Dedifferentiated amniotic fluid mesenchymal stem cell (primary cell): Measurements from ENCODE around the gene ESR1.
"Not testable (repeated sequence)": the region's sequence is repeated elsewhere in the genome, so short reads cannot be mapped to it uniquely, and the experiment has no call there.

ENCODE experiments used
- DNase-seq: peaks from one replicate; pipeline ENCODE4 v3.0.0-alpha.2; 2016; ENCODE audit errors: extremely low spot score

The ESR1 gene

DNA sequence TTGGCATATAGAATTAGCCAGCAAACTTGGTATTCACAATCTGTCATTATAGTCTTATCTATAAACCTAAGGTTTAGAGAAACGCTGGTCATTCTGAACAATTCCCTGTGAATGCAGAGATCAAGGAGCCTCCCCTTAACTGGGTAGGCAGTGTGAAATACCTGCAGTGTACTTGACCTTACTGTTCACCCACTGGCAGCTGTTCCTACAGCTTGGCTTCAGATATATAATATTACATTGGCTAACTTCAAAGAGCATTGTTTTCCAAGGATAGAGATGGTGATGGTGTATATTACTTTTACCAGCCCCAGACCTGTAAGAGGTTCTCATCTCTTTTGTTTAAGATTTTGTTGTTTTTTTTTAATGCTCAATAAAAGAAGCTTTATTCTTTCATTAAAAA lies 168.3 kb downstream of the ESR1 start:
- no peak for DNase-seq

DNA sequence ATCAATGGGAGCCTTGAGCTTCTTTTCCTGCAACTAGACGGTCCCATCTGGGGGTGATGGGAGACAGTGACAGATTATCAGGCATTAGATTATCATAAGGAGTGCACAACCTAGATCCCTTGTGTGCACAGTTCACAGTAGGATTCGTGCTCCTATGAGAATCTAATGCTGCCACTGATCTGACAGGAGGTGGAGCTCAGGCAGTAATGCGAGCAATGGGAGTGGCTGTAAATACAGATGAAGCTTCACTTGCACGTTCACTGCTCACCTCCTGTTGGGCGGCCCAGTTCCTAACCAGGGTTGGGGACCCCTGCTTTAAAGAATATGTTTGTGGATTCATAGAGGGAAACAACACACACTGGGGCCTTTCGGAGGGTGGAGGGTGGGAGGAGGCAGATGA lies 180.7 kb downstream of the ESR1 start:
- not testable (repeated sequence) for DNase-seq

DNA sequence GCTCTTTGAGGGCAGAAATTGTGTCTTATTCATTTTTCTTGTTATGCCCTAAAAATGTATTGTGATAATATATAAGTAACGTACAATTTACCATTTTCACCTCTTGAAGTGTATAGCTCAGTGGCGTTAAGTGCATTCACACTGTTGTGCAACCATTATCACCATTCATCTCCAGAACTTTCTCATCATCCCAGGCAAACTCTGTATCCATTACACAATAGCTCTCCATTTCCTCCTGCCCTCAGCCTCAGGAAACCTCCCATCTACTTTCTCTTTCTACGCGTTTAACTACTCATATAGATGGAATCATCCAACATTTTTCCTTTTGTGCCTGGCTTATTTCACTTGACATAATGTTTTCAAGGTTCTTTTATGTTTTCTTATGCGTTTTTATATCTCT lies 184.6 kb downstream of the ESR1 start:
- no peak for DNase-seq

DNA sequence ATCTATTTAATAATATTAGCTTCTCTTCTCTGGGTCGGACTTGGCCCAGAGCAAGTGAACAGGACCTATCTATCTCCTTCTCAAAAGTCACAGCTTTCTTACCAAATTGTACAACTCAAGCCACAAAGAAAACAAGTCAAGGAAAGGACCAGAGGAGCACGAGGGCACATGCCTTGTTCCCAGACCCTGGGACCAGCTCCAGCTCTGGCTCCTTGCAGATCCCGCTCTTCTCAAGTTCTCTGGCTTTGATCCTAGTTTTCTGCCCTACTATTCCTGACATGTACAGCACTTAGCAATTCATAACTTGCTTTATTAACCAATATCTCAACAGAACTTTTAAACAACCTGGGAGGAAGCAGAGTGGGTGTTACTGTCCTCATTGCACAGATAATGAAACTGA lies 185.9 kb downstream of the ESR1 start:
- DNase-seq, result no peak

DNA sequence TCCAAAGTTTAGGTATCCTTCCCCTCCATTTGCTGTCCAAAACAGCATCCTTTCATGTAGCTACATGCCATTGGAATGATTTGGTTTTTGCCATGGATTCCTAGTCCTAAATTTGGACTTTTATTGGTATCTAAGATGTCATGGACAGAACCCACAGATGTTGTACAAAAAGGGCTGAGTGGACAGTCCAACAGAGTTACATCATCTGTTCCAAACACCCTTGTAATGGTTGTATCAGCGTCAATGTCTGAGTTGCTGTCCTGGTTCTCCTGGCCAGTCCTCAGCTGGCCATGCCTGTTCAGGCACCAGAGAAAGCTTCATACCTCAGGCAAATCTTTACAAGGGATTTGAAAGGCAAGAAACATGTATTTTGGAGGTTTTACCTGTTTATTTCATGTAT lies 191.3 kb downstream of the ESR1 start:
- DNase-seq, result no peak

DNA sequence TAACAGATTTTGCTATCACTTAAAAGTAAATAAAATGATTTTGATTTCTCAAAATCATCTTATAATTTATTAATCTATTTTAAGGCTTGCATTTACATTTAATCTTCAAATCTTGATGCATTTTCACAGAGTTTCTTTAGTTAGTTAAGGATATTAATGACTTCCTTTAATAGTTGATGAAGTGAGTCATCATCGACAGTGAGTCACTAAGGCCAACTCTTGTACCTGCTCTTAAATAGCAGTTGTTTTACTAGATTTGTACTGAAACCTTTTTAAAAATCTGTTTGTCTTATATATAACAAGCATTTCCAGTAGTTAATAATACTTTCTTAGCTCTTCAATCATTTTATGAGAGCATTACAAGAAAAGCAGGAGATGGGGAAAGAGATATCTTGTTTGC lies 191.7 kb downstream of the ESR1 start:
- no peak for DNase-seq

DNA sequence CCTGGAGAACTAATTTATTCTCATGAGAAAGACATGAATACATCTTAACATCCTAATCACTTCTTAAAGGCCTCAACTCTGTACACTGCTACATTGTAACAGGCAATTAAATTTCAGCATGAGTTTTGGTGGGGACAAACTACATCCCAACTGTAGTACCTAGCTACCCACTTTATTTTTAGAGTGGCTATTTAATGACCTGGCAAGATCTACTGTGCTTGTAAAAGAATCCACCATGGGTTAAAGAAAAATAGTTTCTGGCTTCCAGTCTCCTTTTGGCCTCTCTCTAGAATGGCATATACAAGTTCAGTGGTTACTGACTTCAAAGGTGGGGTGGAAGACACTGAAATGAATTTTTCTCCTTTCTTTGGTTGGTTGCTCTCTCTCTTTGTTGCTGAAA lies 193.9 kb downstream of the ESR1 start:
- DNase-seq, result no peak

DNA sequence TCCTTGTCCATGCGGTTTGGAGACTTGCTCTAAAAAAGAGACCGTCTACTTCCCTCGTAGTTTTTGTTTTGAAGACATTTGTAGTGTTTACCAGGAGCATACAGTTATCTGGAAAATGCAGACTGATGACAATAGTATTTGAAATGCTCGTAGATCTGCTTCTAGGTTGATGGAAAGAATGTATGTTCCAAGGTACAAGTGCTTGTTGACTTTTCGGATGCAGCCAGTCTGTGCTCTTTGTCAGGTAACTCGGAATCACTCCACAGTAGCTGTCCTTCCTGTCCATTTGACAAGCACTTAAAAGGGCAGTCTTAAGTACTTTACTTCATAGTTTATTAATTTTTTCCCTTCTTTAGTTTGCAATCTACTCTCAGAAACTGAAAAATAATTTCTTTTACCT lies 194.8 kb downstream of the ESR1 start:
- no peak for DNase-seq

DNA sequence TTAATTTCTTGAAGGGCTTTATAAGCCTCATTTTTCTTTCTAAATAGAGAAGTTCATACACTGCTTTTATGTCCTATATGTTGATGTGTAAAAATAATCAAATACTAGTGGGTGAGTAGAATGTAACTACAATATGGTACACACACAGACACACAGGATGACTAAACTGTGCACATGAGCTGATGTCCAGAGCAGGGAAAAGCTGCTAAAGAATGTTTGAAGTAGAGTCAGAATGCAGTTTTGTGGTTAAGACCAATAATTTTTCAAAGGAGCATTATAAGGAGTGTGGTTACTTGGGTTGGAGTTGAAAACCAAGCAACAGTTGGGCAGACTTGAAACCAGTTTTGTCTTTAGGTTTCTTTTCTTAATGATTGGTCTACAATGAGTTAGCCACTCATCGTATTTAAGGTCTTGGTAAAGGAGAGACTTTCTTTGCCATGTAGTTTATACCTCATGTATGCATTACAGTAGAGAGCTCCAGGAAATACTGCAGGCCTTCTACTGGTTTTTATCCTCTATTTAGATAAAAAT lies 196.6 kb downstream of the ESR1 start:
- DNase-seq, result no peak

DNA sequence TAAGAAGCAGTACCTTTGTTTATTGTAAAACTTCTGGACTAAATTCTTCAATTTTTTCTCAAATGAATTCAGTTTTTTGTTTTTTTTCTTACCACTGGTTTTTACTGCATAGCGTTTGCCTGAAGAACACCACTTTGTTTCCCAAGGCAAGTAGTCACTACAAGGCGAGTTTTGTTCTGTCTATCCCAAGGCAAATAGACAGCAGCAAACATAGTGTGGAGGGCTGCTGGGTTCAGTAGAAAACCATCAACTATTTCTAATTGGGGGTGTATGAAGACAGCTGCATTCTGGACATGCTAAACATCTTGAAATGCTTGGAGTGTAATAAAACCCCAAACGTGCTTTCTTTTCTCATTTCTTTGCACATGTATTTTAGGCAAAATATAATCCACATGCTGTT lies 197.4 kb downstream of the ESR1 start:
- DNase-seq, result no peak

DNA sequence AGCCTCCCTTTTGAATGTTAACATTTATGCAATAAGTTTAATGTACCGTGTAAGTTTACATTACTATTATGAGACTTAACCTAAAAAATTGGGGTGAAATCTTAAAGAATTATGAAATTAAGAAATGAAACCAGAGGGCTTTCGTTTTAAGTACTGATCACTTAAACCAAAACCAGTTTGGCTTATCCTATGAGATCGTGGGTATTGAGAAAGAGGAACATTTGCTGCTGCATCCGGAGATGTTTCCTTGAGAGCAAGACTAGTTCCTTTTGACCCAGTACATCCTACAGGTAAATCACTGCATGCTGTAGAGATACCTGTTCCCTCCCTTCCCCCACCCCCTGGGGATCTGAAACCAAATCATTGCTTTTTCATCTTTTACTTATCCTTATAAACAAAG lies 201.3 kb downstream of the ESR1 start:
- no peak for DNase-seq

DNA sequence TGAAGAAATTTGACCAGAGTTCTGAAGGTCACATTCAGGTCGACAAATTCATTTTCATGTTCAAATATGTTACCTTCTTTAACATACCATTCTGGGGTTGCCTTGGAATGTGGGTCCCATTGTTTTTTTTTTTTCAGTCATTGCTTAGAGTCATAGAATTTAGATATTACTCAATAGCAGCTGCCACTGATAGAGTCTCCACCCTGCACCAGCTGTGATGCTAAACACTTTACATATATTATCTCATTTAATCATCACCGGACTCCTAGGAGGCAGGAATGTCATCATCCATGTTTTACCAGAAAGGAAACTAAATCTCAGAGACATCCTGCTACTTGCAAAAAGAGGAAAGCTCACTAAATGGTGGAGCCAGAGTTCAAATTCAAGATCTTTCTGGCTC lies 204.7 kb downstream of the ESR1 start:
- DNase-seq, result no peak

DNA sequence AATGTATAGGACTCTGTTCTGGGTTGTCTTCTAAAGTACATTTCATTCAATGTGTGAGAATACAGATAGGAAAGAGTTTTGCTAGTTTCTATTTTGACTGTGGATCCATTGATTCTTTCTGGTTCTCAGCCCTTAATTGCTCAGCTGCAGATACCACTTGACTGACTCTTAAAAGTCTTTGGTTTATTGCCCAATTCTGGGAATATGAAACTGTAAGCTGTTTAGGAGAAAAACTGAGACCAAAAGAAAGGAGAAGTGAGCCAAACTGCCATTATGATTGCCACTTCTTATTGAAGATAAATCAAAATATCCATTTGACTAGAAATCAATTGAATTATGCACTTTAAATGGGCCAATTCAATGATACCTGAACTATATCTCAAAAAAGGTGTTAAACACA lies 211.4 kb downstream of the ESR1 start:
- no peak for DNase-seq

DNA sequence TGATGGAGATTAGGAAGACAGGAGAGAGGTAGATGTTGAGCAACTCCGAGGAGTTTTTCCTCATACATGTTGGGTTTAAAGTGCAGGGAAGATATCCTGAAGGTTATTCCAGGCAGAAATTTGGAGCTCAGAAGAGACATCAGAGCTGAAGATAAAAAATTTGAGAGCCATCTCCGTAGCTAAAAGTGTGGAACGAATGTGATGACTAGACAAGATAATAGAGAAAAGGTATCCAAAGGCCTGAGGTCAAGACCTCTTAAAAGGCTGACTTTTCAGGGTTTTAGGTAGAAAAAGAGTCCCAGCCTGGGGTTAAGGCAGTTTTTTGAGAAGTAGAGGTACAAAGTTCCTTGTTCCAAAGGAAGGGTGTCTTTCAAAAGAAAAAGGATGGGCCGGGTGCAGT lies 214.8 kb downstream of the ESR1 start:
- DNase-seq, result no peak

DNA sequence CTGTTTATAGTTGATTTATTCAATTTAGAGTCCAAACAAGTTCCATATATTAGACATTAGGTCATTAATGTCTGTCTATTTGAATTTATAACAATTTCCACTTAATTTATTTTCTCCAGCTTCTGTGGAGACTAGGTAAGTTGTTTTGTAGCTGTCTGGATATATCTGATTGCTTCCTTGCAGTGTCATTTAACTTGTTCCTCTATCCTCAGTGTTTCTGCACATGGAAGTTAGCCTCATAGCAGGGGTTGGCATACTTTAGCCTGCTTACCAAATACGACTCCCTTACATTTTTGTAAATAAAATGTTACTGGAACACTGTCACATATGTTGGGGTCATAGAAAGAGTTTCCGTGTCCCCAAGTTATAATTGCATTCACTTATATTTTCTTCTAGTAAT lies 216.1 kb downstream of the ESR1 start:
- no peak for DNase-seq

DNA sequence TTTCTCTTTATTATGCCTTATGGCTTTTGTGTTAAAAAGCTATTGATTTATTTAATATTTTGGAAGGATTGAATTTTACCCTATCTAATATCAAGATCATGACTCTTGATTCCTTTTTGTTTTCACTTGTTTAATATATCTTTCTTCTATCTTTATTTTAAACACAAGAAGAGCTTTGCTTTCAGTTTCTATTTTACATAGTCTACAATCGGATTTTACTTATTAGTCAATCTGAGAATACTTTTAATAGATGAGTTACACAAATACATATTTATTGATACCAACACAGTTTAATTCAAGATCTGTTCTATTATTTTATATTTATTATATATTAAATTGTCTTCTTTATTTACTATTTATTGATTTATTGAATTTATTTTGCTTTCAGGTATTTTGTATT lies 218.8 kb downstream of the ESR1 start:
- no peak for DNase-seq

DNA sequence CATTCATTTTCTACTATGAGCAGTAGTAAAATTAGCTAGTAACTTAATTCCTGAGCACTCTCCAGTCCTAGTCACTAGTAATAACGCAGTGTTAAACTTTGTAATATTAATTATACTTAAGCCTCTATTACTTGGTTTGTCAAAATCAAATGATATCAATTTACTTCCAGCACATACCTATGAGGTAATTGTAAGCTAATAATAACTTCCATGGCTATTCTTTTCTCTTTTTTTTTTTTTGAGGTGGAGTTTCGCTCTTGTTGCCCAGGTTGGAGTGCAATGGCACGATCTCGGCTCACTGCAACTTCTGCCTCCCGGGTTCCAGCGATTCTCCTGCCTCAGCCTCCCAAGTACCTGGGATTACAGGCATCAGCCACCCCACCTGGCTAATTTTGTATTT lies 219.3 kb downstream of the ESR1 start:
- DNase-seq, result not testable (repeated sequence)

DNA sequence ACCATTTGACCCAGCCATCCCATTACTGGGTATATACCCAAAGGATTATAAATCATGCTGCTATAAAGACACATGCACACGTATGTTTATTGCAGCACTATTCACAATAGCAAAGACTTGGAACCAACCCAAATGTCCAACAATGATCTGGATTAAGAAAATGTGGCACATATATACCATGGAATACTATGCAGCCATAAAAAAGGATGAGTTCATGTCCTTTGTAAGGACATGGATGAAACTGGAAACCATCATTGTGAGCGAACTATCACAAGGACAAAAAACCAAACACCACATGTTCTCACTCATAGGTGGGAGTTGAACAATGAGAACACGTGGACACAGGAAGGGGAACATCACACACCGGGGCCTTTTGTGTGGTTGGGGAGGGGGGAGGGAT lies 226.3 kb downstream of the ESR1 start:
- not testable (repeated sequence) for DNase-seq

DNA sequence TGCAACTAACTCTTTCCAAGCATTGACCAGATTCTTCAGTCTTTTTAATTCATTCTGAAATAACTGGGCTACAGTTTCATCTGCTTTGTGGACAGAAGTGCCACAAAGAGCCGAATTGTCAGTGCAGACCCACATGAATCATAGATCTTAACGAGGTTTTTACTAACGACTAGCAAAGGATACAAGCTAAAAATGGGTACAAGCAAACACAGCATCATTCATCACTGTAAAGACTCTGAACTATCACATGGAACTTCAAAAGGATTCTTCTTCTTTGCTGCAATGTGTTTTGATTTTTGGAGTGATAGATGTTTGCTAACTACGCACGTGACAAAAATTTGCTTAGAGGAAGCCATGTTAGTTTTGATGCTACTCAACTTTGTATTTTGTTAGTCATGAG lies 227.1 kb downstream of the ESR1 start:
- DNase-seq, result no peak

DNA sequence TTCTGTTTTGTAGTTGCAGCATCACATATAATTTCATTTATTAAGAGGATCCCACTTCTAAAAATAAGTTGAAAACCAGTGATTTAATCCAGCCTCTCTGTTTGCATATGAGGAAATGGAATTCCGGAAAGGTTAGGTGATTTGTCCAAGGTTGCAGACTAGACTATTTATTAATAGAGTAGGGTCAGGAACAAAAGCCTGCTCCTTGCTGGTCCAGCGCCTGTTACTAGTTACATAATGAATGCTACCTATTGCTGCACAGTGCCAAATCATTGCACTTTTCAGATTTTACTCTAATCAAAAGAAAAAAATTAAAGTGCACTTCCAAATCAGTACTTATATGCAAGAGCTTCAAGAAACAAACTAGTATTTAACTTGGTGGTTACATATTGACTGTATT lies 238.6 kb downstream of the ESR1 start:
- no peak for DNase-seq

DNA sequence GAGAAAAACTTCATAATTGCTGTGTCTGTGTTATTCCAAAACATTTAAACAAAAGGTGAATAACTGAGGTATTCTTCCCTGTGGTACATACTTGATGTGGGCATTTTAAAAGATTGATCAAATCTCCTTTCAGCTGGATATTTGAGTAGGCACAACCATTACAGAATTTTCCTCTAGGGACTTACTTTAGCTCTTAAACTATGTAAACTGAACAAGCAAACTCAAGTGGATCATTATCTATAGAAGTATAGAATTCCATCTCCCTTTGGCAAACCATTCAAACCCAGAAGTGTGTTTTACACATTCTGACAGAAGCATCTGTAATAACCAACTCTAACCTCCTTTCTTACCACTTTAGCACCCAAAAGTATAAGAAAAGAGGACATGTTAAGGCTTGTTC lies 241.4 kb downstream of the ESR1 start:
- DNase-seq, result no peak

DNA sequence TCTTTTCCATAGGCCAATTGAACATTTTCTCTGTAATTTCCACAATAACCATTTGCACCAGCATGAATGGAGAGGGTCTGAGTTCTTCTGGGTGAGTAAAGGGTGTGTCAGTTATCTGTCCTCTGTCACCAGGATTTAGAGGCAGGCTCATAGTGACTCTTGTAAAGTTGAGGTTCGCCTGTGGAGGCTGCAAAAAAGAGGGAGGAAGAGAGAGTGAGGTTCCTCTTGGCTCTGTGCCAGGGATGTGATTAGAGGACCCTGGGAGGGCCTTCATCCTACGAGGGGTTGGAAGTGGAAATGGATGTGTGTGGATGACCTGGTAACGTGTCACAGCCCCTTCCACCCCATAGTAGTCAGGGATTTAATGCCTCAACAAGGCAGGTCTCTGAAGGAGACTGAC lies 242.0 kb downstream of the ESR1 start:
- no peak for DNase-seq

DNA sequence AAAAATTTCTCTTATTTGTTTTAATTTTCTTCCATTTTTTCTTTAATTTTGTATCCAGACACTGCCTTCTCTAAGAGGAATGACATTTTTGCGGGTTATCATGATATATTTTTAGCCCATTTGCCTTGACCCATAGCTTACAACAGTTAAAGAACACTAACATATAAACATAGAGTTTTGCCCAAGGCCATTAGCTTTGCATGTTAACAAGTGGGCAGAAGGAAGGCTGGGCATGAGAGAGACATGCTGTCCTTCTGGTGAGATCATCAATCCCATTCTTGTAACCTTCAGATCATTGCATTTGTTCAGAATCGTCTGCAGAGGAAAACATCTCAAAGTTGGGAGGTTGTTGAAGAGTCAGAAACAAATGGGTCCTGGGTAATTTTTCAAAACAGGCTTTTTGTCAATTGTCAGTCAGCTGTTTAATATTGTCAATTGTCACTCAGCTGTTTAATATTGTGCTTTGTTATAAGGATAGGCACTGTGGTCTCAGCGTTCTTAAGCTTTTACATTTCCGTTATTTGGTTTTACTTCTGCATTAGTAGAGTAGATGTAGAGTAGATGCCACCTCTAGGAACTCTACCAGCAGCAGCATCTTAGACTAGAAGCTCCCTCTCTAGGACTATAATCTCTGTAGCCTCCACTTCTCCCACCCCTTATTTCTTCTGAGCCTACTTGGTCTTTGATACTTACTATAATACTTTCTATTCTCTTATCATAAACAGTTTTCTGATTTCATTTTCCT lies 243.1 kb downstream of the ESR1 start:
- DNase-seq, result peak; percentile 45

DNA sequence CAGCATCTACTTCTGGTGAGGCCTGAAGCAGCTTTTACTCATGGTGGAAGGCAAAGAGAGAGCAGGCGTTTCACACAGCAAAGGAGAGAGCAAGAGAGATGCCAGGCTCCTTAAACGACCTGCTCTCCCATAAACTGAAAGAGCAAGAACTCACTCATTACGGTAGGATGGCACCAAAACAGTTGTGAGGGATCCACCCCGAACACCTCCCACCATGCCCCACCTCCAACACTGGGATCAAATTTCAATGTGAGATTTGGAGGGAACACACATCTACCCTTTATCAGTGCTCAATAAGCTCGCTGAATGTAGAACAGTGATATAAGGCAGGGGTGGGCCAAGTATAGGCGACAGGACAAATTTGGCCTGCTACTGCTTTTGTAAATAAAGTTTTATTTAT lies 244.6 kb downstream of the ESR1 start:
- DNase-seq, result no peak
